ENCODE measurements around the gene CD9.
"Not testable (repeated sequence)": the region's sequence is repeated elsewhere in the genome, so short reads cannot be mapped to it uniquely, and the experiment has no call there.

Gene CD9

DNA sequence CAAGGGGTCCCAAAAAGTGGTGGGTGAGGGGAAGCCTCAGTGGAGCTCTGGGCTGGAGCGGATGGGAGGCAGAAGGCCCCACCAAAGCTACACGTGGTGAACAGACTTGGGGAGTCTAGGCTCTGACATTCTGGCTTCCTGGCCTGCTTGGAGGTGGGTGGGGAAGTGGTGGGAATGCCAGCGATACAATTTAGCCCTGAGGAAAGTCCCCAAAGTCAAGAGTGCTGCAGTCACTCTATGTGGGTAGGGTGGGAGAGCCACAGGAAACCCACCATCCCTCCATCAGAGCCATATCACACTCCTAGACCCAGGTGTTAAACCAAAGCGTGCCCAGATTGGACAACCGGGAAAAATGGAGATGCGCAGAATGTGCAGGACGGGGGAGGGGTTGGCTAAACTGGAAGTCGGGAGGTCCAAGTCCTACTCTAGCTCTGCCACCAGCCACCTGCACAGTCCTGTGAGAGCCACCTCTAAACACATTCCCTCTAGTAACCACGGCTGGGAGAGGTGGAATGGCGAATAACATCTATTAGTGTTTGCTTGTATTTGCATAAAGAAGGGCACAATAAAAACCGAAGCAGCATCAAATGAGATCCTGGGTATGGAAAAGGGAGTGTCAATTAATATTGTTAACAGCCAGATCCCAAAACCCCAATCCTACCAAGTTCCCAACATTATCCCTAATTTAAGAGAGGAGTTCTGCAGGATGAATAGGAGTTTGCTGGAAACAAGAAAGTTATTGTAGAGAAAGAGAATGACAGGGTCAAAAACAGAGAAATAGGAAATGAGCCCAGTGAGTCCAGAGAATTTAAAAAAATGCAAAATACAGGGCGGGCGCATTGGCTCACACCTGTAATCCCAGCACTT, 14.0 kb upstream of the CD9 start:
- in situ Hi-C loops (cut with HindIII; ENCODE audit: low pct_ligation_motif_present, low sequenced_read_pairs): no loop called here
- Histone ChIP-seq H3K27me3 (replicated peaks) (no peaks in the 10 kb centered on the region), H3K36me3 (replicated peaks) (no peaks in the 10 kb centered on the region), H3K4me3 (ENCODE audit: low read depth, low read length) (no peak overlapping the region), H3K27ac (no peak overlapping the region)
- DNase-seq: no peak
- no peak for TF ChIP-seq CTCF (IDR thresholded peaks at IDR 0.05; ENCODE audit: low read depth, low read length, missing control alignments)

DNA sequence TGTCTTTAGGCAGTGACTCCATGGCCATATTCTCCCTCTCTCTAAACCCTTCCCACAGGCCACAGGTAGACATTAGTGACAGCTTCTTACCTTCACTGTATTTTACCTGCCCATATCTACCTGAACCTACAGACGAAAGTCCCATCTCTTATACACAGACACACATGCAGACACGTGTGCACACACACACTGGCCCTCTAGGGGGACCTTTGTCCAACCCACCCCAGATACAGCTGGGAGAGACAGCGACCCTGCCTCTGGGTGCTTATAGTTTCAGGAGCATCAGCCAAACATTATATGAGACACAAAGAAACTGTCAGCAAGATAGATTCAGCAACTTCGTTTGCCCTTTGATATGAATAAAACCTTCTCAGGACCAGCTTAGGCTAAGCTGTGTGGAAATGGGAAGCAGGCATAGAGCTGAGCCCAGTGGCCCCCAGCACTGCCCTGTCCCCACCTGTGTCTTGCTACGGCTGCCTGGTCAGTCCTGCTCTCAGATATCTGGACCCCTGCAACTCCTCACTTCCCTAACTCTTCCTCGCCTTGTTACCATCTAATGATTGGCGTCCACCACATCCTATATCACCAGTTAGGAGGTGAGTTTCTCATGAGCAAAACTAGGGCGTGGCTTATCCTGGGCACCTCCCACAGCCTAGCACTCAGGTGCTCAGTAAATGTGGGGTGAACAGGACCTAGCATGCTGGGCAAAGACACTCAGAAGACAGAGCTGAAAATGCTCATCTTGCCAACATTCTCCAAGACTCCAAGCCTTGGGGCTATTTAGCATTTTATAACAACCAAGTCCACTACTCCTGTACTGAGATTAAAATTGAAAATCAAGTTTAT, 12.0 kb upstream of the CD9 start:
- Histone ChIP-seq H3K36me3 (replicated peaks) (no peaks in the 10 kb centered on the region), H3K4me3 (ENCODE audit: low read depth, low read length) (no peak overlapping the region), H3K27me3 (replicated peaks) (no peaks in the 10 kb centered on the region), H3K27ac (no peak overlapping the region)
- in situ Hi-C loops (cut with HindIII; ENCODE audit: low pct_ligation_motif_present, low sequenced_read_pairs): no loop called here
- DNase-seq: no peak
- TF ChIP-seq CTCF (IDR thresholded peaks at IDR 0.05; ENCODE audit: low read depth, low read length, missing control alignments): no peak

- Histone ChIP-seq H3K27me3 (replicated peaks) (no peaks in the 10 kb centered on the region), H3K27ac (no peak overlapping the region), H3K4me3 (ENCODE audit: low read depth, low read length) (no peak overlapping the region), H3K36me3 (replicated peaks) (no peaks in the 10 kb centered on the region)
- in situ Hi-C loops (cut with HindIII; ENCODE audit: low pct_ligation_motif_present, low sequenced_read_pairs): no loop called here
- TF ChIP-seq CTCF (IDR thresholded peaks at IDR 0.05; ENCODE audit: low read depth, low read length, missing control alignments): no peak
- no peak for DNase-seq
These were observed 11.2 kb upstream of the CD9 start for GRCh38 chr12:6189028-6189427.

DNA sequence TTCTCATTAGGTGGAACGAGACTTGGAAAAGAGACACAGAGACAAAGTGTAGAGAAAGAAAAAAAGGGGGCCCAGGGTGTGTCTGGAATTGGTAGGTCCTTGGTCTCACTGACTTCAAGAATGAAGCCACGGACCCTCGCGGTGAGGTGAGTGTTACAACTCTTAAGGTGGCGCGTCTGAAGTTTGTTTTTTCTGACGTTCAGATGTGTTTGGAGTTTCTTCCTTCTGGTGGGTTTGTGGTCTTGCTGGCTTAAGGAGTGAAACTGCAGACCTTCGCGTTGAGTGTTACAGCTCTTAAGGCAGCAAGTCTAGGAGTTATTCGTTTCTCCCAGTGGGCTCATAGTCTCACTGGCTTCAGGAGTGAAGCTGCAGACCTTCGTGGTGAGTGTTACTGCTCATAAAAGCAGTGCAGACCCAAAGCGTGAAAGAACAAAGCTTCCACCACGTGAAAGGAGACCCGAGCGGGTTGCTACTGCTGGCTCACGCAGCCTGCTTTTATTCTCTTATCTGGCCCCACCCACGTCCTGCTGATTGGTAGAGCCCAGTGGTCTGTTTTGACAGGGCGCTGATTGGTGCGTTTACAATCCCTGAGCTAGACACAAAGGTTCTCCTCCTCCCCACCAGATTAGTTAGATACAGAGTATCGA, 10.1 kb upstream of the CD9 start:
- in situ Hi-C loops (cut with HindIII; ENCODE audit: low pct_ligation_motif_present, low sequenced_read_pairs); H3K27me3 ChIP-seq (replicated peaks); H3K4me3 ChIP-seq (ENCODE audit: low read depth, low read length); H3K36me3 ChIP-seq (replicated peaks); H3K27ac ChIP-seq; DNase-seq: not testable (repeated sequence)

DNA sequence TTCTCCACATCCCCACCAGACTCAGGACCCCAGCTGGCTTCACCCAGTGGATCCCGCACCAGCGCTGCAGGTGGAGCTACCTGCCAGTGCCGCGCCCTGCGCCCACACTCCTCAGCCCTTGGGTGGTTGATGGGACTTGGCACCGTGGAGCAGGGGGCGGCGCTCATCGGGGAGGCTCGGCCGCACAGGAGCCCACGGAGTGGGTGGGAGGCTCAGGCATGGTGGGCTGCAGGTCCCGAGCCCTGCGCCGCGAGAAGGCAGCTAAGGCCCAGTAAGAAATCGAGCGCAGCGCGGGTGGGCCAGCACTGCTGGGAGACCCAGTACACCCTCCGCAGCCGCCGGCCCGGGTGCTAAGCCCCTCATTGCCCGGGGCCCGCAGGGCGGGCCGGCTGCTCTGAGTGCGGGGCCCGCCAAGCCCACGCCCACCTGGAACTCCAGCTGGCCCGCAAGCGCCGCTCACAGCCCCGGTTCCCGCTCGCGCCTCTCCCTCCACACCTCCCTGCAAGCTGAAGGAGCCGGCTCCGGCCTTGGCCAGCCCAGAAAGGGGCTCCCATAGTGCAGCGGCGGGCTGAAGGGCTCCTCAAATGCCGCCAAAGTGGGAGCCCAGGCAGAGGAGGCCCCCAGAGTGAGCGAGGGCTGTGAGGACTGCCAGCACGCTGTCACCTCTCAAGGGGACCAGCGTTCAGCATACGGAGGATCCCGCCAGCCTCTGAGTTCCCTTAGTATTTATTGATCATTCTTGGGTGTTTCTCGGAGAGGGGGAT, 9.3 kb upstream of the CD9 start:
- in situ Hi-C loops (cut with HindIII; ENCODE audit: low pct_ligation_motif_present, low sequenced_read_pairs); H3K4me3 ChIP-seq (ENCODE audit: low read depth, low read length); H3K36me3 ChIP-seq (replicated peaks); DNase-seq; H3K27ac ChIP-seq; H3K27me3 ChIP-seq (replicated peaks): not testable (repeated sequence)

DNA sequence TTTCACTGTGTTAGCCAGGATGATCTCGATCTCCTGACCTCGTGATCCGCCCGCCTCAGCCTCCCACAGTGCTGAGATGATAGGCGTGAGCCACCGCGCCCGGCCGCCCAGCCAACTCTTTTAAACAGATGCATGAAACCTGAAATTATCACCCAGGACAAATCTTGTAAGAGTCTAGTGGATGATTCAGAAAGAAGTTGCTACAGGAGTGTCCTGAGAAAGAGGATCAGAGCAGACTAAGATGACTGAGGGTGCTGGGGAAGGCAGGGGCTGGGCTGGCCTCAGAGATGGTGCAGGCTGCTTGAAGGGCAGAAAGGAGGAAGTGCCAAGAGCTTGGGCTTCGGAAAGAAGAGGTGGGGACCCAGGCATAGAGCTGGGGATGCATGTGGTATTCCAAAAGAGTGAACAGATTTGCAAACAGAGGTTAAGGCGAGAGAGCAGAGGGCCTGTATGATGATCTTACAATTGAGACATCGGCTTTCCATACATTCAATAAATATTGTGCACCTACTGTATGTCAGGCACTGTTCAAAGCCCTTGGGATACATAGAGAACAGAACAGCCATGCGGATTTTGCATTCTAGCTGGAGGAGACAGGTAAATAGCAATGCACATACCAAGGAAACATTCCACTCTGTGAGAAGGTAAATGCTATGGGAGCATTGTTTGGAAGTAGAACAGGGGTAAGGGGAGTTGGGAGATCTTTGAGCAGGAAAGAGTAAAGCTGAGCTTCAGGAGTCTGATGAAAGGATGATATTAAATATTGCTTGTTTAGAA, 7.4 kb upstream of the CD9 start:
- no peaks in the 10 kb centered on the region for H3K27me3 ChIP-seq (replicated peaks)

More for the DNA sequence above, 7.4 kb upstream of the CD9 start:
- TF ChIP-seq CTCF (IDR thresholded peaks at IDR 0.05; ENCODE audit: low read depth, low read length, missing control alignments): no peak
- no peak for DNase-seq
- Histone ChIP-seq H3K36me3 (replicated peaks) (no peaks in the 10 kb centered on the region), H3K4me3 (ENCODE audit: low read depth, low read length) (no peak overlapping the region), H3K27ac (no peak overlapping the region)
- in situ Hi-C loops (cut with HindIII; ENCODE audit: low pct_ligation_motif_present, low sequenced_read_pairs): no loop called here

Data from brain microvascular endothelial cell (primary cell).